ENCODE data around the gene LCE6A. TPM values are rescaled to one million over a fixed set of nuclear protein-coding genes. Genes with fewer than 3 reads are reported as not detected.

The LCE6A gene
- total and polyA plus RNA-seq, 11 donors, result not detected

DNA sequence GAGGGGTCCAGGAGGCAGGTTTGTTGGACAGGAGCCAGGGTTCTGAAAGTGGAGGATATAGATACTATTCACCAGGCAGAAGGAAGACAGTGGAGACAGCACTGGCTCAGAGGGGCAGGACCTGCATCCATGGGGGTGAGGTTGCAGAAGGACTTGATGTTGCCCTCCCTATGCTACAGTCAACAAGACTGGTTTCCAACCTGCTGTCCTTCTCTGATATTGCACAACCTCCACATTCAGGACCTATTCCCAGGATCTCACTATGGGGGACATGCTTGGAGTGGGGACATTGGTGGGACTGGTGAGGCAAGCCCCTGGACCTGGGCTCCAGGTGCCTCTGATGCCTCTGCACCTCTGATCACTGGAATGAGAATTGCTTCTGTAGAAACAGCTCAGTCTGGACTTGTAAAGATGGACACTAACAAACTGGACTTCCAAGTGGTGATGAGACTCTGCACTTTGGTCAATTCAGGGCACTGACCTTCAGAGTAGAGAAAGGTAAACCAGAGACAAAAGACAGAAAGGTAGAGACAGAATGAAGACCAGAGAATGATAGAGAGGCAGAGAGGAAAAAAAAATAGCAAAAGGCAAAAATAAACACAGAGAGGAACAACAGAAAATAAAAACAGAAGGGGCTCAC, 37.0 kb downstream of the LCE6A start:
- intact Hi-C loops (cut with DNase I), result loop anchor here in 2 of 10 donors (5.0 to 10.0 kb wide), 2 partner anchors 343 to 345 kb away; no protein-coding TSS in a partner anchor
- Histone ChIP-seq H3K36me3 (no peaks in the 10 kb centered on the region), H3K4me3 (no peak overlapping the region), H3K27me3 (no peaks in the 10 kb centered on the region), H3K4me1 (no peaks in the 10 kb centered on the region), H3K9me3 (no peaks in the 10 kb centered on the region), H3K27ac (no peak overlapping the region)
- TF ChIP-seq, protein P1, sequence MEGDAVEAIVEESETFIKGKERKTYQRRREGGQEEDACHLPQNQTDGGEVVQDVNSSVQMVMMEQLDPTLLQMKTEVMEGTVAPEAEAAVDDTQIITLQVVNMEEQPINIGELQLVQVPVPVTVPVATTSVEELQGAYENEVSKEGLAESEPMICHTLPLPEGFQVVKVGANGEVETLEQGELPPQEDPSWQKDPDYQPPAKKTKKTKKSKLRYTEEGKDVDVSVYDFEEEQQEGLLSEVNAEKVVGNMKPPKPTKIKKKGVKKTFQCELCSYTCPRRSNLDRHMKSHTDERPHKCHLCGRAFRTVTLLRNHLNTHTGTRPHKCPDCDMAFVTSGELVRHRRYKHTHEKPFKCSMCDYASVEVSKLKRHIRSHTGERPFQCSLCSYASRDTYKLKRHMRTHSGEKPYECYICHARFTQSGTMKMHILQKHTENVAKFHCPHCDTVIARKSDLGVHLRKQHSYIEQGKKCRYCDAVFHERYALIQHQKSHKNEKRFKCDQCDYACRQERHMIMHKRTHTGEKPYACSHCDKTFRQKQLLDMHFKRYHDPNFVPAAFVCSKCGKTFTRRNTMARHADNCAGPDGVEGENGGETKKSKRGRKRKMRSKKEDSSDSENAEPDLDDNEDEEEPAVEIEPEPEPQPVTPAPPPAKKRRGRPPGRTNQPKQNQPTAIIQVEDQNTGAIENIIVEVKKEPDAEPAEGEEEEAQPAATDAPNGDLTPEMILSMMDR (IDR thresholded peaks at IDR 0.05), result no peak
- no peak for TF ChIP-seq POLR2A (IDR thresholded peaks at IDR 0.05)
- ATAC-seq (no peak), DNase-seq (no peak)

DNA sequence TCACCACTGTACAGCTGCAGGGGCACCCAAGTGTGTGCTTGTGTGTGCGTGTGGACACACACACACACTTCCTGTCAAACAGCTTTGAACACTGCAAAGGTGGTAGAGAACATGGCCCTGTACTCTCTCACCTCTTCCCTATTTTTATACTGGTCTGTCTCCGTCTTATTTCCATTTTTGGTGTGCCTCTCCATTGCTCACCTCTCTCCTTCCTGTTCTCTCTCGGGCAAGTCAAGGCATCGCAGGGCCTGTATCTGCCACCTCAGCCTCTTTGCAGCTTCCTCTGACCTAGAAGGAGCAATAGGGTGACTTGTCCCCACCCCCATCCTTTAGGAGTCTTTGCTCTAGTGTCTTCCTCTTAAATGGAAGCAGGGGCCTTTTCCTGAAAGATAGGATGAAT, 37.7 kb downstream of the LCE6A start:
- H3K4me1 ChIP-seq, result no peaks in the 10 kb centered on the region
- TF ChIP-seq POLR2A (IDR thresholded peaks at IDR 0.05), result no peak
- TF ChIP-seq, protein P1 (IDR thresholded peaks at IDR 0.05), result no peak
- DNase-seq, result no peak
- H3K36me3 ChIP-seq, result no peaks in the 10 kb centered on the region
- no peak overlapping the region for H3K27ac ChIP-seq
- H3K27me3 ChIP-seq, result no peaks in the 10 kb centered on the region
- no peak for ATAC-seq
- WGBS, 4 donors, result 64 to 78% (median 74%) methylated on average over 4 of the region's 4 CpGs
- no peaks in the 10 kb centered on the region for H3K9me3 ChIP-seq
- no peak overlapping the region for H3K4me3 ChIP-seq
- intact Hi-C loops (cut with DNase I), result no loop called here

GRCh38 chr1:152880907-152881306, 38.3 kb downstream of the LCE6A start:
- Histone ChIP-seq H3K4me3 (no peak overlapping the region), H3K36me3 (no peaks in the 10 kb centered on the region), H3K27ac (no peak overlapping the region), H3K27me3 (no peaks in the 10 kb centered on the region), H3K4me1 (no peaks in the 10 kb centered on the region), H3K9me3 (no peaks in the 10 kb centered on the region)
- TF ChIP-seq, protein P1 (IDR thresholded peaks at IDR 0.05), result no peak
- TF ChIP-seq POLR2A (IDR thresholded peaks at IDR 0.05), result no peak
- intact Hi-C loops (cut with DNase I), result no loop called here
- ATAC-seq, result no peak
- no peak for DNase-seq
- 76 to 85% (median 79%) methylated on average over 4 to 5 of the region's 5 CpGs for WGBS, 4 donors

GRCh38 chr1:152884085-152884484, 41.4 kb downstream of the LCE6A start:
- H3K4me3 ChIP-seq, result no peak overlapping the region
- no peaks in the 10 kb centered on the region for H3K9me3 ChIP-seq
- no peak for TF ChIP-seq POLR2A (IDR thresholded peaks at IDR 0.05)
- TF ChIP-seq, protein P1 (IDR thresholded peaks at IDR 0.05), result no peak
- no peaks in the 10 kb centered on the region for H3K4me1 ChIP-seq
- no peaks in the 10 kb centered on the region for H3K27me3 ChIP-seq
- intact Hi-C loops (cut with DNase I), result no loop called here
- ATAC-seq (no peak), DNase-seq (no peak)
- H3K36me3 ChIP-seq, result no peaks in the 10 kb centered on the region
- H3K27ac ChIP-seq, result no peak overlapping the region
